SK-N-SH treated with all-trans-retinoic acid at 6 μM for 48 hours (cell line): ENCODE results near the gene CTNNA3.

Source experiments
- ATAC-seq: fragments of 200-7000 bp; cut with Tn5 transposase; 3 replicates; pipeline ENCODE4 v1.9.1; 2020; ENCODE audit warnings: mild to moderate bottlenecking, moderate library complexity
- ARNTL ChIP-seq: fragments of 450-650 bp; formaldehyde crosslinking; IDR thresholded peaks from 2 replicates; pipeline ENCODE4 v1.5.0; 2020; ENCODE audit warnings: low read depth, mild to moderate bottlenecking, moderate library complexity, borderline replicate concordance
- BACH2 ChIP-seq: fragments of 250-450 bp; sonication (Bioruptor Pico); IDR thresholded peaks from 2 replicates; pipeline ENCODE4 v1.9.0; 2021; ENCODE audit warnings: mild to moderate bottlenecking, borderline replicate concordance
- CSDC2 ChIP-seq: fragments of 250-450 bp; sonication (Bioruptor Pico); IDR thresholded peaks from 2 replicates; pipeline ENCODE4 v1.5.0; 2020; ENCODE audit warnings: mild to moderate bottlenecking, moderate library complexity
- CSRNP3 ChIP-seq: fragments of 250-450 bp; sonication (Bioruptor Pico); IDR thresholded peaks from 2 replicates; pipeline ENCODE4 v1.5.1; 2021; ENCODE audit warnings: mild to moderate bottlenecking, moderate library complexity
- ESRRG ChIP-seq: fragments of 250-450 bp; sonication (Bioruptor Pico); IDR thresholded peaks from 2 replicates; pipeline ENCODE4 v1.6.1; 2021; ENCODE audit warnings: mild to moderate bottlenecking
- GLIS3 ChIP-seq: fragments of 250-450 bp; sonication (Bioruptor Pico); IDR thresholded peaks from 2 replicates; pipeline ENCODE4 v1.5.0; 2020; ENCODE audit warnings: mild to moderate bottlenecking, moderate library complexity
- ISL1 ChIP-seq: fragments of 250-450 bp; sonication (Bioruptor Pico); IDR thresholded peaks from 2 replicates; pipeline ENCODE4 v2.1.2; 2022; ENCODE audit warnings: mild to moderate bottlenecking, moderate library complexity
- OSR1 ChIP-seq: fragments of 250-450 bp; sonication (Bioruptor Pico); IDR thresholded peaks from 2 replicates; pipeline ENCODE4 v1.8.0; 2022; ENCODE audit warnings: moderate library complexity, mild to moderate bottlenecking, inconsistent platforms
- POU6F1 ChIP-seq: fragments of 250-450 bp; sonication (Bioruptor Pico); IDR thresholded peaks from 2 replicates; pipeline ENCODE4 v1.8.0; 2021; ENCODE audit warnings: low read depth, mild to moderate bottlenecking, moderate library complexity, borderline replicate concordance
- PPARA ChIP-seq: fragments of 250-450 bp; sonication (Bioruptor Pico); IDR thresholded peaks from 2 replicates; pipeline ENCODE4 v1.5.0; 2020; ENCODE audit warnings: mild to moderate bottlenecking, borderline replicate concordance
- RARB ChIP-seq: fragments of 250-450 bp; sonication (Bioruptor Pico); IDR thresholded peaks from 2 replicates; pipeline ENCODE4 v1.8.0; 2021; ENCODE audit warnings: mild to moderate bottlenecking, moderate library complexity
- SNAI2 ChIP-seq: fragments of 250-450 bp; sonication (Bioruptor Pico); IDR thresholded peaks from 2 replicates; pipeline ENCODE4 v1.5.0; 2020; ENCODE audit warnings: mild to moderate bottlenecking, moderate library complexity
- TCF4 ChIP-seq: fragments of 250-450 bp; sonication (Bioruptor Pico); IDR thresholded peaks from 2 replicates; pipeline ENCODE4 v1.8.0; 2021; ENCODE audit warnings: mild to moderate bottlenecking, moderate library complexity, borderline replicate concordance
- TOX ChIP-seq: fragments of 250-450 bp; sonication (Bioruptor Pico); IDR thresholded peaks from 2 replicates; pipeline ENCODE4 v1.8.0; 2021; ENCODE audit warnings: mild to moderate bottlenecking, moderate library complexity, borderline replicate concordance
- TSHZ2 ChIP-seq: fragments of 250-450 bp; sonication (Bioruptor Pico); IDR thresholded peaks from 2 replicates; pipeline ENCODE4 v1.5.0; 2020; ENCODE audit warnings: mild to moderate bottlenecking, moderate library complexity
- ZC3H10 ChIP-seq: fragments of 250-450 bp; sonication (Bioruptor Pico); IDR thresholded peaks from 2 replicates; pipeline ENCODE4 v1.5.1; 2021; ENCODE audit warnings: mild to moderate bottlenecking, moderate library complexity
- ZFP3 ChIP-seq: fragments of 250-450 bp; sonication (Bioruptor Pico); IDR thresholded peaks from 2 replicates; pipeline ENCODE4 v1.5.0; 2020; ENCODE audit warnings: mild to moderate bottlenecking, moderate library complexity
- ZFP30 ChIP-seq: fragments of 450-650 bp; formaldehyde crosslinking; IDR thresholded peaks from 2 replicates; pipeline ENCODE4 v1.5.0; 2022; ENCODE audit warnings: mild to moderate bottlenecking, moderate library complexity
- ZNF565 ChIP-seq: fragments of 450-650 bp; formaldehyde crosslinking; conservative IDR thresholded peaks from 2 replicates; pipeline ENCODE4 v1.5.0; 2020; ENCODE audit warnings: low read depth, mild to moderate bottlenecking, moderate library complexity
- ZNF70 ChIP-seq: fragments of 450-650 bp; formaldehyde crosslinking; IDR thresholded peaks from 2 replicates; pipeline ENCODE4 v1.5.0; 2020; ENCODE audit warnings: mild to moderate bottlenecking, moderate library complexity
- ZNF8 ChIP-seq: fragments of 450-650 bp; formaldehyde crosslinking; IDR thresholded peaks from 2 replicates; pipeline ENCODE4 v1.5.0; 2020; ENCODE audit warnings: mild to moderate bottlenecking, moderate library complexity
- TF ChIP-seq, protein P1 (sequence below): fragments of 250-450 bp; sonication (Bioruptor Pico); IDR thresholded peaks from 2 replicates; pipeline ENCODE4 v1.5.1; 2020; ENCODE audit warnings: low read depth, mild to moderate bottlenecking, moderate library complexity

CTNNA3 gene

DNA sequence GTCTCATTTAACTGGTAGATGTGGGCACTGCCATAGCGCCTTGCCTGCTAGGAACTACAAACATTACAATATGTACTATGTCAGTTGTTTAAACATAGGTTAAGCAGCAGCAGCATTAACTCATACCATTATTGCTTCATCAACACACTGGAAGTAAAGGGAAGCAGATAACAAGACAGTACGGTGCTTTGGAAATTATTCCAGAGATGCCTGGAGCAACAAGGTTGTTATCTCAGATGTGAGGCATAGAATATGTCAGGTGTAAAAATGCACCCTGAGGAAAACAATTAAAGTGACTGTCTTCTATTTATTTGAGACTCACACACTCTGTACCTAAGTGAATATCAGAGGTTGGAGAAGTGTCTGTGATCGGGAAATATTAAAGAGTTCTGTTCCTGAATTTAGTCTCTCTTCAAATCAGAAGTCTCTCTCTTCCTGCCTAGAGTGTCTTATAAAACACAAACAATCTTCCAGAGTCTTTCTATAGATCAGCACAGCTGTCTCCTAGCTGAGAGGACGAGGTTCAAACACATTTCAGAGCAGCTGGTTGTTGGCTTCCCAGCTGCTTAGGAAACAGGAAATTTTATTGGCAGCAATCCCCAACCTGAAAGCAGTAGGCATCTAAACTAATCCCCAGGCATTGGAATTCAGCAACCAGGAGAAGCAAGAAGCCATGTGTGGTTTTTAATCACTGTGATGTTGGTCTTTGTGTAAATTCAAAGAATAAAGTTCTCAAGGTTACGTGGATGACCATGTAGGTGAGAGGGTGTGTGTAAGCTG is 1764.5 kb downstream of the CTNNA3 start:
- TF ChIP-seq ISL1 (CRISPR knock-in tag) = no peak
- TF ChIP-seq ZNF8 = no peak
- TF ChIP-seq GLIS3 (CRISPR knock-in tag) = no peak
- TF ChIP-seq ZNF70 (CRISPR knock-in tag) = no peak
- TF ChIP-seq ZNF565 (CRISPR knock-in tag) = no peak
- TF ChIP-seq ZC3H10 = no peak
- no peak for TF ChIP-seq TSHZ2 (CRISPR knock-in tag)
- TF ChIP-seq SNAI2 (CRISPR knock-in tag) = no peak
- TF ChIP-seq RARB (CRISPR knock-in tag) = no peak
- no peak for TF ChIP-seq CSDC2 (CRISPR knock-in tag)
- TF ChIP-seq, protein P1, sequence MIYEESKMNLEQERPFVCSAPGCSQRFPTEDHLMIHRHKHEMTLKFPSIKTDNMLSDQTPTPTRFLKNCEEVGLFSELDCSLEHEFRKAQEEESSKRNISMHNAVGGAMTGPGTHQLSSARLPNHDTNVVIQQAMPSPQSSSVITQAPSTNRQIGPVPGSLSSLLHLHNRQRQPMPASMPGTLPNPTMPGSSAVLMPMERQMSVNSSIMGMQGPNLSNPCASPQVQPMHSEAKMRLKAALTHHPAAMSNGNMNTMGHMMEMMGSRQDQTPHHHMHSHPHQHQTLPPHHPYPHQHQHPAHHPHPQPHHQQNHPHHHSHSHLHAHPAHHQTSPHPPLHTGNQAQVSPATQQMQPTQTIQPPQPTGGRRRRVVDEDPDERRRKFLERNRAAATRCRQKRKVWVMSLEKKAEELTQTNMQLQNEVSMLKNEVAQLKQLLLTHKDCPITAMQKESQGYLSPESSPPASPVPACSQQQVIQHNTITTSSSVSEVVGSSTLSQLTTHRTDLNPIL = no peak
- TF ChIP-seq ARNTL (CRISPR knock-in tag) = no peak
- no peak for TF ChIP-seq CSRNP3
- no peak for TF ChIP-seq PPARA
- no peak for TF ChIP-seq BACH2 (CRISPR knock-in tag)
- no peak for TF ChIP-seq TCF4 (CRISPR knock-in tag)
- TF ChIP-seq ZFP3 (CRISPR knock-in tag) = no peak
- no peak for TF ChIP-seq POU6F1 (CRISPR knock-in tag)
- no peak for TF ChIP-seq ZFP30 (CRISPR knock-in tag)
- no peak for ATAC-seq

DNA sequence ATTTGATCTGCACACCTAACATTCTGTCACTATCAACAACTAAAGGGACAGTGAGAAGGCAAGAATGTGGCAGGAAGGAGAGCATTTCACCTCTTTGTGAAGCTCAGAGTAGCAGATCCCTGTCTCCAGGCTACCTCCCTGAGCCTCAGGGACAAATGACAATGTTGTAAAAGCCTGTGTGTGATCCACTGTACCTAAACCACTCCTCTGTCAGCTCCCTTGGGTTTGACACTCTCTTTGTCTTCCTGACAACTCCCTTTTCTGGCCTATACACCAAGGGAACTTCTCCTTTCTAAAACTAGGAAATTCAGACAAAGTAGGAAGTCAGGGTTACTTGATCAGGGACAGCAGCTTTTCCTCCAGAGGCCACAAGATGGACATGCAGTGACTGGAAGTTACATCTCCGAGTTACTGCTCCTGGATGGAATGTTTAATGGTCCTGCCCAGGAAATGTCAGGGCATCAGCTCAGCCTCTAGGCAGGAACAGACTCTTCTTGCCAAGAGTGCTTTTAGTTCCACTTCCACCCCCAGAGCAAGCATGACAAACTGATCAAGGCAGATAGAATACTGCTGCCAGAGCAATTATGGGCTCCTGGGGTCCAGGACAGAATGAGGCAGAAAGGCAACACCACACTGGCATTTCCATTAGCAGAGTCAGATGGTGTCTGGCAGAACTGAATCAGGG is 1784.7 kb downstream of the CTNNA3 start:
- peak; percentile 25; the same call in 1 of the 3 replicates for ATAC-seq

GRCh38 chr10:65910209-65910608 is 1785.8 kb downstream of the CTNNA3 start:
- TF ChIP-seq ZC3H10 (no peak), OSR1 (CRISPR knock-in tag) (no peak), TSHZ2 (CRISPR knock-in tag) (no peak), GLIS3 (CRISPR knock-in tag) (no peak), CSRNP3 (no peak), ZNF565 (CRISPR knock-in tag) (no peak), ZNF8 (no peak), CSDC2 (CRISPR knock-in tag) (no peak), RARB (CRISPR knock-in tag) (no peak), ESRRG (CRISPR knock-in tag) (no peak), TOX (CRISPR knock-in tag) (no peak), TCF4 (CRISPR knock-in tag) (no peak)
- ATAC-seq = no peak

More for the DNA sequence above, 1784.7 kb downstream of the CTNNA3 start:
- peak; percentile 53 for TF ChIP-seq ISL1 (CRISPR knock-in tag)
- no peak for TF ChIP-seq ARNTL (CRISPR knock-in tag)
- TF ChIP-seq, all 23 proteins: peak for 1
